Measurements from ENCODE around the gene ROCK2. TPM values are rescaled to one million over a fixed set of nuclear protein-coding genes. Genes with fewer than 3 reads are reported as not detected.

Gene ROCK2
- total and polyA plus RNA-seq, 2 of the 13 experiments (the other 11 are each of a cell fraction or from before 2014, with no cell fraction given), result 38.1 to 119 TPM

DNA sequence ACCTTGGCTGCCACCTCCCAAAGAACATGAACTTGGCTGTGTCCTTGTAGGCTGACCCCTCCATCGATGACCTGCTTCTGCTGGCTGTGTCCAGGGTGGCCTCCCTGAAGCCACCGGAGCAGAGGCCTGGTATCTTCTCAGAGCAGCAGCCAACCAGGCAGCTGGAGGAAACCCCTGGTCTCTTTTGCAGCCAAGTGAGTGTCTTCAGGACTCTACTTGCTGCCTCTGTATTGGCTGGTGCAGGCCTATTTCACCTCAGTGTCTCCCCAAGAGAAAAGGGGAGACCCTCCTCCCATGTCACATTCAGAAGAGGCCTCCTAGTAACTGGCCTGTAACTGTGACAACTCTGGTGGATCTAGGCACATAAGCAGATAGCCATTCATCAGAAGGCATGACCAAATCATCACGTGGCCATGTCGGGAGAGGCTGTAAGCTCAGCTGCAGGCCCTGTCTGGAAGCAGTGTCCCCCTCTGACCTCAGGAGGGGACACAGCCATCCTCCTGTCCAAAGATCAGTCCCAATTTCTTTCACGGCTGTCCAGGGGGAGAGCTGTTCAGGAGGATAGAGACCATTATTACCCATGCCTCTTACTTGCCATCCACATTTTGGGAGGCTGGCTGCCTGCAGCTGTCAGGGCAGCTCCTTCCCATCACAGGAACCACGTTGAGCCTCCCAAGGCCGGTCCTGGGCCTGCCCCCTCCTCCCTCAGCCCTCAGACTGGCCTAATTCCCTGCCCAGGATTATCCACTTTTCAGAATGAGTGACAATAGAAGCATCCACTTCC lies 20.9 kb upstream of the ROCK2 start (continued):
- TF ChIP-seq ZBTB40 (IDR thresholded peaks at IDR 0.05) (no peak), ZBTB40 (CRISPR knock-in tag; IDR thresholded peaks at IDR 0.05) (0 out of 2 replicates have a peak, but pooled peaks have one; percentile 66), ZNF230 (CRISPR knock-in tag; IDR thresholded peaks at IDR 0.05) (no peak), EP300 (IDR thresholded peaks at IDR 0.05; ENCODE audit: low read depth in 2 of 2, low read length in 2 of 2) (peak; percentile 25 to 40; a peak in 2 of 4 replicates), EP300 (CRISPR knock-in tag; IDR thresholded peaks at IDR 0.05; ENCODE audit: borderline replicate concordance) (peak; percentile 53; the same call in 1 of the 2 replicates), CEBPG (CRISPR knock-in tag; IDR thresholded peaks at IDR 0.05) (peak; percentile 69), MTA1 (CRISPR knock-in tag; IDR thresholded peaks at IDR 0.05; ENCODE audit: borderline replicate concordance) (no peak), RFX1 (IDR thresholded peaks at IDR 0.05) (no peak; the same call in 1 of the 2 replicates), NCOA1 (CRISPR knock-in tag; IDR thresholded peaks at IDR 0.05) (peak; percentile 26; the same call in 1 of the 2 replicates), ZNF17 (CRISPR knock-in tag; IDR thresholded peaks at IDR 0.05) (no peak)
- TF ChIP-seq, protein P1, sequence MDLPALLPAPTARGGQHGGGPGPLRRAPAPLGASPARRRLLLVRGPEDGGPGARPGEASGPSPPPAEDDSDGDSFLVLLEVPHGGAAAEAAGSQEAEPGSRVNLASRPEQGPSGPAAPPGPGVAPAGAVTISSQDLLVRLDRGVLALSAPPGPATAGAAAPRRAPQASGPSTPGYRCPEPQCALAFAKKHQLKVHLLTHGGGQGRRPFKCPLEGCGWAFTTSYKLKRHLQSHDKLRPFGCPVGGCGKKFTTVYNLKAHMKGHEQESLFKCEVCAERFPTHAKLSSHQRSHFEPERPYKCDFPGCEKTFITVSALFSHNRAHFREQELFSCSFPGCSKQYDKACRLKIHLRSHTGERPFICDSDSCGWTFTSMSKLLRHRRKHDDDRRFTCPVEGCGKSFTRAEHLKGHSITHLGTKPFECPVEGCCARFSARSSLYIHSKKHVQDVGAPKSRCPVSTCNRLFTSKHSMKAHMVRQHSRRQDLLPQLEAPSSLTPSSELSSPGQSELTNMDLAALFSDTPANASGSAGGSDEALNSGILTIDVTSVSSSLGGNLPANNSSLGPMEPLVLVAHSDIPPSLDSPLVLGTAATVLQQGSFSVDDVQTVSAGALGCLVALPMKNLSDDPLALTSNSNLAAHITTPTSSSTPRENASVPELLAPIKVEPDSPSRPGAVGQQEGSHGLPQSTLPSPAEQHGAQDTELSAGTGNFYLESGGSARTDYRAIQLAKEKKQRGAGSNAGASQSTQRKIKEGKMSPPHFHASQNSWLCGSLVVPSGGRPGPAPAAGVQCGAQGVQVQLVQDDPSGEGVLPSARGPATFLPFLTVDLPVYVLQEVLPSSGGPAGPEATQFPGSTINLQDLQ (CRISPR knock-in tag; IDR thresholded peaks at IDR 0.05), result peak; percentile 71; the same call in 1 of the 2 replicates
- TF ChIP-seq, protein P2, sequence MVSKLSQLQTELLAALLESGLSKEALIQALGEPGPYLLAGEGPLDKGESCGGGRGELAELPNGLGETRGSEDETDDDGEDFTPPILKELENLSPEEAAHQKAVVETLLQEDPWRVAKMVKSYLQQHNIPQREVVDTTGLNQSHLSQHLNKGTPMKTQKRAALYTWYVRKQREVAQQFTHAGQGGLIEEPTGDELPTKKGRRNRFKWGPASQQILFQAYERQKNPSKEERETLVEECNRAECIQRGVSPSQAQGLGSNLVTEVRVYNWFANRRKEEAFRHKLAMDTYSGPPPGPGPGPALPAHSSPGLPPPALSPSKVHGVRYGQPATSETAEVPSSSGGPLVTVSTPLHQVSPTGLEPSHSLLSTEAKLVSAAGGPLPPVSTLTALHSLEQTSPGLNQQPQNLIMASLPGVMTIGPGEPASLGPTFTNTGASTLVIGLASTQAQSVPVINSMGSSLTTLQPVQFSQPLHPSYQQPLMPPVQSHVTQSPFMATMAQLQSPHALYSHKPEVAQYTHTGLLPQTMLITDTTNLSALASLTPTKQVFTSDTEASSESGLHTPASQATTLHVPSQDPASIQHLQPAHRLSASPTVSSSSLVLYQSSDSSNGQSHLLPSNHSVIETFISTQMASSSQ (IDR thresholded peaks at IDR 0.05; ENCODE audit: low read depth), result no peak
- TF ChIP-seq, protein P2 (CRISPR knock-in tag; IDR thresholded peaks at IDR 0.05; ENCODE audit: borderline replicate concordance), result peak; percentile 48; the same call in 1 of the 2 replicates

Data from HepG2 (cell line).